Measurements from ENCODE around the gene ABCB9.

The ABCB9 gene

GRCh38 chr12:122964439-122965257, 1.6 kb downstream of the ABCB9 start:
- DNase-seq (ENCODE audit: low read depth, low spot score) = no peak

DNA sequence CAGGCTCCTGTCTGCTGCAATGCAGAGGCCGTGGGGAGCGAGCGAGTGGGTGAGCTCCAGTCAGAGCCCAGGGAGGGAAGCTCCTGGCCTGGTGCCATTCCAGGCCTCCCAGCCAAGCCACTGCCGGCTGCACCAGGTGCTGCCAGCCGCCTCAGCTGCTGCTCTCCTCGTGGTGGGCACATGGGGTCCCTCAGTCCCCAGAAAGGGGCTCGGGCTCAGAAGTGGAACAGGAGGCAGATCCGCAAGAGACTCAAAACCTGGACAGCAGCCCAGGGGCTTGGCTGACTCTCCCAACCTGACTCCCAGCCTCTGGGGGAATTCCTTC, 2.4 kb downstream of the ABCB9 start:
- peak; percentile 70 for DNase-seq (ENCODE audit: low read depth, low spot score)

- DNase-seq (ENCODE audit: low read depth, low spot score) = no peak
Observed at GRCh38 chr12:122961531-122962329, 4.5 kb downstream of the ABCB9 start.

DNA sequence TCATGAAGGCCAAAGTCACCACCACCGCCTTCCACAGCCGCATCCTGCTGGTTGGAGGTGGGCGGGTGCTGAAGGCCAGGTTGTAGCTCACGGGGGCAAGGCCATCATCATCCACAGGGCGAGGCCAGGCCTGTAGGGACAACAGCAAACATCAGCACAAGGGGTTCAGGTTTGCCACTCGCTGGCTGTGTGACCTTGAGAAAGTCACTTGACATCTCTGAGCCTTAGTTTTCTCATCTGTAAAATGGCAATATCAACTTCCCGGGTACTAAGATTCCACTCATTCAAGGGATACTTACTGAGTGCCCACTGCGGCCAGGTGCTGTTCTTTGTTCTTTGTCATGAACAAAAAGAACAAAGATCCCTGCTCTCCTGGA, 6.1 kb downstream of the ABCB9 start:
- no peak for DNase-seq (ENCODE audit: low read depth, low spot score)

DNA sequence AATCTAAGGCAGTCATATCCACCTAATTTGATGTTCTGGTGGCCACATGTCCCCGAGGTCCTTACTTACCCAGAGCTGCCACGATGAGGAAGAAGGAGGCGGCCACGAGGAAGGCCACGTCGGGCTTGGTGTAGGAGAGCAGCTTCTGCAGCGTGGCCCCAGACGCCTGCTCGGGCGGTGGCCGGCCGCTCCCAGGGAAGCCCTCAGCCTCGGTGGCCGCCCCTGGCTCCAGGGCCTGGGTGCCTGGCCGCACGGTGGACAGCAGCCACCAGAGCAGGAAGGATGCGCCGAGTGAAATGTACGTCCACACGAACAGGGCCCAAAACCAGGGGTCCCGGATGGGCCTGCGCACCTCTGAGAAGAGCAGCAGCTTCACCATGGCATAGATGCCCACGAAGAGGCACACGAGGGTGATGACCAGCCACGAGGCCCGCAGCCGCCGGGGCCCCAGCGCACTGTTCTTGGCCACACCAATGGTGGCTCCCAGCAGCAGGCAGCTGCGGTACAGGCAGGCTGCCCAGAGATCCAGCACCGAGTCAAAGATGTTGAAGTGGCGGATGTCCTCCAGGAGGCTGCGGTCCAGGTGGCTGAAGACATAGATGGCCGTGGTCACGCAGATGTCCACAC, 6.6 kb downstream of the ABCB9 start:
- DNase-seq (ENCODE audit: low read depth, low spot score) = no peak

- DNase-seq (ENCODE audit: low read depth, low spot score) = no peak
Observed at GRCh38 chr12:122958198-122958888, 7.9 kb downstream of the ABCB9 start.

DNA sequence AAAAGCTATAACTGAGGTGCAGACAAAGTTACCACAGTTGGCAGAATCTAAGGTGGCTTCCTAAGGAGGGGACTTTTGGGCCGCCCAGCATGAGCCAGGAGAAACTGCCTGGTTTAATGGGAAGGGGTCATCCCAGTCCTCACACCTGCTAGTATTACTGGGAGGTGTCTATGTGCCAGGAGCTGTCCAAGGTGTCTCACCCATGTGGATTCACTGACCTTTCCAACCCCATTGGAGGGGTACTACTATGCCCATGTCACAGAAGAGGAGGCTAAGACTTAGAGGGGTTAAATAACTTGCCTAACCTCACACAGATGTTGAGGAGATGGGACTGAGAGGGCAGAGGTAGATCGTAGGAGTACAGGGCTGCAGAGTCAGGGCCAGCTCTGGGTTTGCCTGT, 10.2 kb downstream of the ABCB9 start:
- no peak for DNase-seq (ENCODE audit: low read depth, low spot score)

GRCh38 chr12:122955156-122955555, 11.1 kb downstream of the ABCB9 start:
- no peak for DNase-seq (ENCODE audit: low read depth, low spot score)

GRCh38 chr12:122951979-122952892, 14.0 kb downstream of the ABCB9 start:
- DNase-seq (ENCODE audit: low read depth, low spot score) = peak; percentile 87

DNA sequence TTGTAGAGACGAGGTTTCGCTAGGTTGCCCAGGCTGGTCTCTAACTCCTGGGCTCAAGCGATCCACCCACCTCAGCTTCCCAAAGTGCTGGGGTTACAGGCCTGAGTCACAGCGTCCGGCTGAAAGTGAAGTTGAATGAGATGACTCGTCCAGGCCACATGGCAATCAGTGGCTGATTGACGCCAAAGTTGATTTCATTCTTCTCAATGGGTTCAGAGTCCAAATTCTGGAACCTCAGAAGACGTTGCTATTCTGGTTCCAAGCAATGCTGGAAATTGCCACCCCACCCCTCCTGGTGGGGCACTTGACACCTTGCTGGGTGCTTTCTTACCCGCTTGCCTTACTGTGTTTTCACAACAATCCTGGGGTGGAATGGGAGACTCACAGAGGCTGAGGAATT, 14.9 kb downstream of the ABCB9 start:
- DNase-seq (ENCODE audit: low read depth, low spot score) = peak; percentile 56

DNA sequence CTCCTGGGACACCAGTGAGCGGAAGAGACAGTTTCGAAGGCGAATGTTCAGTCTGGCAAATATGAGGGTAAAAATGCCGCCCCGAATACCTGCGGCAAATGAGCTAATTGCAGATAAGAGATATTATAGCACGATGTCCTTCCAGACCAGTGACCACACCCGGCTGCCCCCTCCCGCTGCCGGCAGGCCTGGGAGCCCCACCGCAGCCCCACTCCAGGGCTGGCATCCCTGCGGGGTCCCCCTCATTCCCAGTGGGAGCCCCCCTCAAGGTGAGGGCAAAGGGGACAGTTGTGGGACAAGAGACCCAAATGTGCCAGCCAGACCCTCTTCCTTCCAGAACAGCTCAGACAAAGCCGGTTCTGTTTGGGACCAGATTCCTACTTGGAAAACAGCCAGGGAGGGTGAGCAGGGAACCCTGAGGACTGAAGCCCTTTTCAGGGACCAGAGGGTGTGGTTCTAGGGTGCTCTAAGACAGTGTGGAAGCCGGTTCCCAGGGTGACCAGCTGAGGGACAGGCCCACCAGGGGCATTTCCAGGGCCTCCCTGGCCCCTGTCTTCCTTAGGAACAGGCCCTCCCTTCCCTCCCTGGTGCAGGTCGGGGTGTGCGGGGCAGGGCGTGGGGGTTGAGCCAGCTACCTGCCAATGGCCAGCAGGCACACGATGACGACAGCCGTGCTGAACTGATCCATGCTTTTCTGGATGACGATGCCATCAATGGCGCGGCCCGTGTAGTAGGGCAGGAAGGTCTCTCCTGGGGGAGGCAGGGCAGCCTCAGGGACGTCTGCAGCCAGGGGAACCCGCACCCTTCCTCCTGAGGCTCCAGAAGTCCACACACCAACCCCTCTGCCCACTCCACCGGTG, 16.2 kb downstream of the ABCB9 start:
- no peak for DNase-seq (ENCODE audit: low read depth, low spot score)

DNA sequence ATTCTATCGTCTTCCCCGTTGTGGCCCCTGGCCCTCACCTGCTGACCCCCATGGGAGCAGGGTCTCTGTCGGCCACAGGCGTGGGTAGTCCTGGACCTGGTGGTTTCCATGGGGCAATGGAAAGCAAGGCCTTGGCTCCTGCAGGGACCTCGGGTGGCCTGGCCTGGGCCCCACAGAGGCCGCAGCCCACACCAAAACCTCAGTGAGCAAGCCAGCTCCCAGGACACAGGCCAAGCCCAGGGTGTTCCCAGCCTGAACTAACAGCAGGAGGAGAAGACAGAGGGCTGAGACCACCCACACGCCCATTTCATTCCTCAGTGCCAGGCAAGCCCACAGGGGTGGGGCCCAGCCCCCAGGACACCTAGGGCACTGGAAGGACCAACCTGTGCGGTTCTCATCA, 16.9 kb downstream of the ABCB9 start:
- DNase-seq (ENCODE audit: low read depth, low spot score) = no peak

- no peak for DNase-seq (ENCODE audit: low read depth, low spot score)
Observed at GRCh38 chr12:122948605-122949004, 17.7 kb downstream of the ABCB9 start.

- DNase-seq (ENCODE audit: low read depth, low spot score) = no peak
Observed at GRCh38 chr12:122947352-122947792, 18.9 kb downstream of the ABCB9 start.

DNA sequence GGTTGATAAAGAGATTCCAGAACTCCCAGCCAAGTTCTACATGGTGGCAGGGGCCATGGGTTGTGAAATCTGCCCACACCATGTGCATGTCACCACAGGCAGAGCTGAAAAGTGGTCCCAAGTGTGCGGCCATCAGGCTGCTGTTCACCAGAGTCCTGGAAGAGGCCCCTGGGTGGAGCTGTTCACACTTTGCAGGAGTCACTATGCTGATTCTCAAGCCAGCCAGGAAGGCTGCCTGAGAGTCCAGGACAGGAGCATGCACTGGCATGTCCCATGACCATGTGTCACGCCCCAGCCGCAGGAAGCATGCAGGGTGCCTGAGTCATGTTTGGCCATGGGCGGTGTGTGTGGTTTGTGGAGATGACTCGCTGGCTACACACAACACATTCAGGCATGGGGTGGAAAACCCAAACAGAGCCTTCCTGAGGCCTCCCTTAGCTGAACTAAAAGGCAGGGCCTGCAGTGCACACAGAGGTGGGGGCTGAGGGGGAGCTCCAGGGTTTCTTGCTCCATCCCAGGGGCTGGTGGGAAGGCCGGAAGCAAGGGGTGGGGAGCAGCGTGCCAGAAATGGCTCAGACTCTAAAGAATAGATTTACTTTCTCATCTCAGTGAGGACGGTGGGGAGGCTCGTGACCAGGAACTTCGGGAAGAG, 19.4 kb downstream of the ABCB9 start:
- DNase-seq (ENCODE audit: low read depth, low spot score) = peak; percentile 98

DNA sequence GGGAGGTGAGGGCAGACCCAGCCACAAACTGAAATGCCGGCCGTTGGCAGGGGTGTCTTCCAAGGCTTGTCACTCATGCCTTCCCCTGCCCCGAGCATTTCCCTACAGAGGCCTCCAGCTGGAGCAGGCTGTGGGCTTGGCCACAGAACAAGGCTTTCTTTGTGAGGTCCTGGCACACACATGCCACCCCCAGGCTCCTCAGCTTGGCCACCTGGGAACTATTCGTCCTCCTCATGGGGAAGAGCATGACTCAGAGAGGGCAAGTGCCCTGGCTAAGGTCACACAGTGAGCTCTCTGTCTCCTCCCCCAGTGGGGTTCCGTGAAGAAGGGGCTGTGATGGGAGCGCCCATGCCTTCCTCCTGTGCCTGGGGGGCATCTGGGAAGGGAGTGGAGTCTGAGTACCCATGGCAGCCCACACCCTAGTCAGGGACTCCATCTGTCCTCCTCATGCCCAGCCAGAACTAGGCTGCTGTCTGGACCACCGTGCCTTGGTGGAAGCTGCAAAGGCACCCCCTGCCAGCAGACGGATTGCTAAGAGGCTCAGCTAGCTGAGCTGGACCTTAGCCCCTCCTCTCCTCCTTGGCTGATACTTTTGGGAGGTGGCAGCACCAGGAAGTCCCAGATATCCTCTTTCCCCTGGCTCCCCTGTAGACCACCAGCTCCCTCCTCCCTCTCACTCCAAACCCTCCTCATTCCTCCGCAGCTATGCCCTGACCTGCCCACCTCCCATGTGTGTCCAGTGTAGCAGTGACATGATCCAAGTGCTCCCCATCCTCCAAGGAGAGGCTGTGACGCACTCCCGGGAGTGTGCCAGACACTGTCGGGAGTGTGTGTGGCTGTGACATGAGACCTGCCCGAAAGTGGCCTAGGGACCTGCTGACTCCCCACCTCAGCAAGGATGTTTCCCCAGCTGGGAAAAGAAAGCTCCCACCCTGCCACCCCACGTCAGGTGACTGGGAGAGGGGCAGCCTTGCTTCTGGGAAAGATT, 21.4 kb downstream of the ABCB9 start:
- DNase-seq (ENCODE audit: low read depth, low spot score) = peak; percentile 85

GRCh38 chr12:122943196-122943595, 23.1 kb downstream of the ABCB9 start:
- no peak for DNase-seq (ENCODE audit: low read depth, low spot score)

DNA sequence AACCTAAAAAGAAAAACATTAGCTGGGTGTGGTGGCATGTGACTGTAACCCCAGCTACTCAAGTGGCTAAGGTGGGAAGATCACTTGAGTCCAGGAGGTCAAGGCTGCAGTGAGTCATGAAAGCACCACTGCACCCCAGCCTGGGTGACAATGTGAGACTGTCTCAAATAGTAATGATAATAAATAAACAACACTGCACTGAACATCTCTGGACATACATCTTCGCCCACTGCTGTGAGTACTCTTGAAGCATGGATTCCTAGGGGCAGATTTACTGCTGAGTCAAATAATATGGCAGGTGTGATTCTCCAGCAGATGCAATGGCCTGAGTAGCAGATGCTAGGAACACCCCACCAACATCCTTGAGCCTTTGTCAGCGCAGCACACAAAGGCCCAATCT, 23.6 kb downstream of the ABCB9 start:
- no peak for DNase-seq (ENCODE audit: low read depth, low spot score)
